ENCODE results near the gene POU6F2. TPM values are rescaled to one million over a fixed set of nuclear protein-coding genes. Genes with fewer than 3 reads are reported as not detected.
"Not testable (repeated sequence)": the region's sequence is repeated elsewhere in the genome, so short reads cannot be mapped to it uniquely, and the experiment has no call there.

POU6F2 gene
- total RNA-seq, 1 donor from 2014 or later = not detected

- no peak for DNase-seq
Measured at GRCh38 chr7:39130857-39131526, 153.3 kb downstream of the POU6F2 start.

- DNase-seq = no peak
Measured at GRCh38 chr7:39132306-39132705, 154.6 kb downstream of the POU6F2 start.

GRCh38 chr7:39133088-39133487, 155.4 kb downstream of the POU6F2 start:
- DNase-seq = no peak

- no peak for DNase-seq
Measured at GRCh38 chr7:39137480-39137879, 159.8 kb downstream of the POU6F2 start.

GRCh38 chr7:39142750-39143149, 165.0 kb downstream of the POU6F2 start:
- DNase-seq = no peak

- DNase-seq = no peak
Measured at GRCh38 chr7:39144420-39144819, 166.7 kb downstream of the POU6F2 start.

GRCh38 chr7:39145283-39145682, 167.6 kb downstream of the POU6F2 start:
- DNase-seq = no peak

GRCh38 chr7:39145935-39146334, 168.2 kb downstream of the POU6F2 start:
- no peak for DNase-seq

GRCh38 chr7:39152701-39153100, 175.0 kb downstream of the POU6F2 start:
- DNase-seq = no peak

GRCh38 chr7:39153113-39153512, 175.4 kb downstream of the POU6F2 start:
- DNase-seq = no peak

GRCh38 chr7:39153647-39154046, 175.9 kb downstream of the POU6F2 start:
- no peak for DNase-seq

GRCh38 chr7:39154815-39155214, 177.1 kb downstream of the POU6F2 start:
- DNase-seq = no peak

- no peak for DNase-seq
Measured at GRCh38 chr7:39158367-39158766, 180.7 kb downstream of the POU6F2 start.

- no peak for DNase-seq
Measured at GRCh38 chr7:39161903-39162302, 184.2 kb downstream of the POU6F2 start.

- DNase-seq = no peak
Measured at GRCh38 chr7:39164887-39165286, 187.2 kb downstream of the POU6F2 start.

- DNase-seq = no peak
Measured at GRCh38 chr7:39168403-39169098, 190.8 kb downstream of the POU6F2 start.

GRCh38 chr7:39172137-39172536, 194.4 kb downstream of the POU6F2 start:
- no peak for DNase-seq

GRCh38 chr7:39181398-39181797, 203.7 kb downstream of the POU6F2 start:
- no peak for DNase-seq

- no peak for DNase-seq
Measured at GRCh38 chr7:39183796-39184195, 206.1 kb downstream of the POU6F2 start.

- DNase-seq = no peak
Measured at GRCh38 chr7:39184391-39184790, 206.7 kb downstream of the POU6F2 start.

- DNase-seq = no peak
Measured at GRCh38 chr7:39186131-39186530, 208.4 kb downstream of the POU6F2 start.

- DNase-seq = no peak
Measured at GRCh38 chr7:39186671-39187070, 209.0 kb downstream of the POU6F2 start.

- DNase-seq = no peak
Measured at GRCh38 chr7:39187130-39187529, 209.4 kb downstream of the POU6F2 start.

GRCh38 chr7:39192476-39192875, 214.8 kb downstream of the POU6F2 start:
- no peak for DNase-seq

GRCh38 chr7:39194388-39194787, 216.7 kb downstream of the POU6F2 start:
- DNase-seq = not testable (repeated sequence)
